Subcutaneous abdominal adipose tissue (tissue), 5 donors: ENCODE data around the gene GPR132.
"Not testable (repeated sequence)": the region's sequence is repeated elsewhere in the genome, so short reads cannot be mapped to it uniquely, and the experiment has no call there.

Experiments
- H3K27ac ChIP-seq: one replicate; pipeline ENCODE4 v1.7.0; 2013; ENCODE audit warnings: low read depth, mild to moderate bottlenecking, inconsistent platforms, low read length, moderate library complexity
- H3K27me3 ChIP-seq, 5 donors: one replicate each; pipeline ENCODE4 v1.7.0; 2013; ENCODE audit warnings: low read length in 5 of 5, inconsistent platforms in 1 of 5; ENCODE audit not compliant: control insufficient read depth in 5 of 5, insufficient read depth in 4 of 5
- H3K36me3 ChIP-seq, 5 donors: one replicate each; pipeline ENCODE4 v1.7.0; 2013; ENCODE audit warnings: low read length in 5 of 5; ENCODE audit not compliant: control insufficient read depth in 5 of 5, insufficient read depth in 5 of 5
- H3K4me1 ChIP-seq, 5 donors: one replicate each; pipeline ENCODE4 v1.7.0; 2013; ENCODE audit warnings: low read length in 5 of 5, mild to moderate bottlenecking in 3 of 5, moderate library complexity in 1 of 5; ENCODE audit not compliant: control insufficient read depth in 5 of 5, insufficient read depth in 5 of 5
- H3K4me3 ChIP-seq, 5 donors: one replicate each; pipeline ENCODE4 v1.7.0; 2013; ENCODE audit warnings: low read length in 5 of 5, low read depth in 1 of 5
- H3K9ac ChIP-seq, 5 donors: one replicate each; pipeline ENCODE4 v1.7.0; 2013; ENCODE audit warnings: low read length in 5 of 5, mild to moderate bottlenecking in 4 of 5, moderate library complexity in 3 of 5
- H3K9me3 ChIP-seq, 5 donors: one replicate each; pipeline ENCODE4 v1.7.0; 2013; ENCODE audit warnings: low read length in 5 of 5; ENCODE audit not compliant: control insufficient read depth in 5 of 5
- donor health status: healthy.
- donor health status: healthy.
- donor health status: healthy.
- donor health status: healthy.
- donor health status: healthy.

The GPR132 gene

DNA sequence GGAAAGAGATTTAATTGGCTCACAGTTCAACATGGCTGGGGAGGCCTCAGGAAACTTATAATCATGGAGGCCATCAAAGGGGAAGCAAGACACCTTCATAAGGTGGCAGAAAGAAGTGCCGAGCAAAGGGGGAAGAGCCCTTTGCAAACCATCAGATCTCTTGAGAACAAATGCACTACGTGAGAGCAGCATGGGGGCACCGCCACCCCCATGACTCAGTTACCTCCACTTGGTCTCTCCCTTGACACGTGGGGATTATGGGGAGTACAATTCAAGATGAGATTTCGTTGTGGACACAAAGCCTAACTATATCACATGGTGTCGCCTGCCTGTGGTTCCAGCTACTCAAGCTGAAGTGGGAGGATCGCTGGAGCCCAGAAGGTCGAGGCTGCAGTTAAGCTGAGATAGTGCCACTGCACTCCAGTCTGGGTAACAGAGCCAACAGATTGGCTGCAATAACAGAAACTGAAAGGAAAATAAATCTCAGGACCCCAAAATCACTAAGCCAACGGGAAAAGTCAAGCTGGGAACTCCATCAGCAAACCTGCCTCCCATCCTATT lies 34.3 kb downstream of the GPR132 start:
- H3K4me1 ChIP-seq, result peaks cover 2 to 8% (median 3%) of the 10 kb centered on the region in 5 donors
- no peaks in the 10 kb centered on the region for H3K9me3 ChIP-seq
- peaks cover 0 to 9% (median 3%) of the 10 kb centered on the region in 5 donors for H3K27me3 ChIP-seq
- no peak overlapping the region for H3K27ac ChIP-seq
- no peaks in the 10 kb centered on the region for H3K36me3 ChIP-seq
- no peak overlapping the region for H3K9ac ChIP-seq
- H3K4me3 ChIP-seq, result no peak overlapping the region

DNA sequence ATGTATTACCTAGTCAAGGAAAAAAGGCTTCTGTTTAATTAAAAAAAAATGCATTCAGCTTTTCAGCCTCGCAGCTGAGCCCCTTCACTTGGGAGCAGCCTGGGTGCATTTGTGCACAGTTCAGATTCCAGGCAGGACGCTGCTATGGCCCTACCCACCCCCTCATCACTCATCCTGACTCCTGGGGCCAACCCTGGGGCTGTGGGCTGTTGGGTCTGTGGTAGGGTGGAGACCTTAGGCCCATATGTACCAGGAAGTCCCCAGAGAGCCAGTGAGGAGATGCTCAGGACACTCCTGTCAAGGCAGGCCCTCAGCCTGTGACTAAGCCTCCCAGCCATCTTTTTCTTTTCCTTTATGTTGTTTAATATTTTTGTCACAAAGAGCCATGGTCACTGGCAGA lies 35.0 kb downstream of the GPR132 start:
- Histone ChIP-seq H3K36me3 (no peaks in the 10 kb centered on the region), H3K4me3 (no peak overlapping the region), H3K9me3 (no peaks in the 10 kb centered on the region), H3K4me1 (peaks cover 2 to 8% (median 3%) of the 10 kb centered on the region in 5 donors), H3K9ac (no peak overlapping the region), H3K27ac (no peak overlapping the region), H3K27me3 (peaks cover 0 to 9% (median 3%) of the 10 kb centered on the region in 5 donors)

DNA sequence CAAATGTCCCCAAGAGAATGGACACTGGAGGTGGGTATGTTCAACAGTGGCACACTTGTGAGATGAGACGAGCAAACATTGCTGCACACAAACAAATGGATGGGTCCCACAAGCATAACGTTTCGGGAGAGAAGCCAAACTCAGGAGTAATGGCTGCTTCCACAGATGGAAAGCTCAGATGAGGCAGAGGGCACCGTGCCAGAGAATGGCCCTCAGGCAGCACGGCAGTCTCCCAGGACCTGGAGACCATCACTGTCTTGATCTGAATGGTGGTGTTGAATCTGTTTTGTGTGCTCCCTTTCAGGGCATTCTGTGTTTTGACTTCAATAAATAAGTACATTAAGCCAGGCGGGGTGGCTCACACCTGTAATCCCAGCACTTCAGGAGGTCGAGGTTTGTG lies 35.8 kb downstream of the GPR132 start:
- H3K9me3 ChIP-seq, result no peaks in the 10 kb centered on the region
- H3K4me3 ChIP-seq, result no peak overlapping the region
- no peaks in the 10 kb centered on the region for H3K36me3 ChIP-seq
- H3K4me1 ChIP-seq, result peaks cover 2 to 8% (median 3%) of the 10 kb centered on the region in 5 donors
- peaks cover 0 to 9% (median 3%) of the 10 kb centered on the region in 5 donors for H3K27me3 ChIP-seq
- H3K27ac ChIP-seq, result no peak overlapping the region
- H3K9ac ChIP-seq, result no peak overlapping the region

DNA sequence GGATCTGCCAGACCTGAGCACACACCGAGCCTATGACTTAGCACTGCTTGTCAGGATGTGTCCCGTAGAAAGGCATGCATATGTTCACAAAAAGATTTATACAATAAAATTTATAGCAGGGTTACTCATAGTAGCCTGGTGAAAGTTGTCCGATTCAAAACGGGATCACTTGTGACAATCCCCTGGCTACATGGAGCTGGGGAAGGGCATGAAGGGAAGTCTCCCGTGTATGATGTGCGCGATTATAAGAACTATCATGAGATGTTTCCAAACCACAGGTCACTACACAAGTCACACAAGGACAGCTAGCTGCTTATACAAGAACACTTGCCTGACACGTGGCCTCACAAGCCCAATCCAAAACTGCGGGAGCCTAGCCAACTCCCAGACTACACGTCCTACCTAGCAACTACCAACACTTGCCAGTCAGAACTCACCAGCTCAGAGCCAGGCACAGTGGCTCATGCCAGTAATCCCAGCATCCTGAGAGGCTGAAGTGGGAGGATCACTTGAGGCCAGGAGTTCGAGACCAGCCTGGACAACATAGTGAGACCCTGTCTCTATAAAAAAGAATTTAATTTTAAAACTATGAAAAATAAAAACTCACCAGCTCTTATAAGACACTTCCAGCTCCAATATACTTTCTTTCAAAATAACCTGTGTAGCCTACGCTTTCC lies 36.8 kb downstream of the GPR132 start:
- Histone ChIP-seq H3K27me3 (peaks cover 0 to under 1% (median 0%) of the 10 kb centered on the region in 5 donors), H3K4me1 (peaks cover 0 to 3% (median 2%) of the 10 kb centered on the region in 5 donors), H3K4me3 (no peak overlapping the region), H3K9ac (no peak overlapping the region), H3K27ac (no peak overlapping the region), H3K36me3 (no peaks in the 10 kb centered on the region), H3K9me3 (no peaks in the 10 kb centered on the region)

DNA sequence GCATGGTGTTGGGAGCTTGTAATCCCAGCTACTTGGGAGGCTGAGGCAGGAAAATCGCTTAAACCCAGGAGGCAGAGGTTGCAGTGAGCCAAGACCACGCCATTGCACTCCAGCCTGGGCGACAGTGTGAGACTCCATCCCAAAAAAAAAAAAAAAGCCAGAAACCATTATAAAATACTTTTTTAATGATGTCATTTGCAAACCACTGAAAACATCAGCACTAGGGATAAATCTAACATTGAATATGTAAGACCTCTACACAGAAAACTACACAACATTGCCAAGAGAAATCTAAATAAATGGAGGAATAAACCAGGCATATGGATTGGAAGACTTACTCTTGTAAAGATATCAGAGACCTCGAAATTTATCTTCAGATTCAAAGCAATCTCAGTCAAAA lies 37.5 kb downstream of the GPR132 start:
- H3K27me3 ChIP-seq, H3K4me1 ChIP-seq, H3K9ac ChIP-seq, H3K27ac ChIP-seq, H3K4me3 ChIP-seq, H3K9me3 ChIP-seq, H3K36me3 ChIP-seq: not testable (repeated sequence)

DNA sequence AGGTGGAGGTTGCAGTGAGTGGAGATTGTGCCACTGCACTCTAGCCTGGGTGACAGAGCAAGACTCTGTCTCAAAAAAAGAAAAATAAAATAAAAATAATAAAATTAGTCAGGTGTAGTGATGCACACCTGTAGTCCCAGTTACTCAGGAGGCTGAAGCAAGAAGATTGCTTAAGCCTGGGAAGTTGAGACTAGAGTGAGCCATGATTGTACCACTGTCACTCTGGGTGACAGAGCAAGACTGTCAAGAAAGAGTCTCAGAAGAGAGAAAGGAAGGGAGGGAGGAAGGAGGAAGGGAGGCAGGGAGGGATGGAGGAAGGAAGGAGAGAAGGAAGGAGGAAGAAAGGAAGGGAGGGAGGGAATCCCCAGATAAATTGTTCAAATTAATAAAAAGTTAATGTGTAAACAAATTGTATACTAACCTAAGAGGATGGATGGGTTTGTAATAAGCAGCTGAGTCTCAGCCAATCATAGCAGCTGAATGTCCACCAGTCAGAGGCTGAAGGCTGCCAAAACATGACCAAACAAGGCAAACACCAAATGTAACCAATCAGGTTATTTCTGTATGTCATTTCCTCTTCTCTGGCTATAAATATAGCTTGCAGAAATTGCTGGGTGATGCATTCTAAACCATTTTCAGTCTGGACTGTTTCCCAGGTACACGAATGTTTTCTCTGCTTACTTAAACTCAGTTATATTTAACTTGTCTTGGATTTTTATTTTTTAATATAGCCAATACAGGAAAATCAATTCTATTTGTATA lies 38.2 kb downstream of the GPR132 start:
- no peaks in the 10 kb centered on the region for H3K36me3 ChIP-seq
- no peak overlapping the region for H3K4me3 ChIP-seq
- no peaks in the 10 kb centered on the region for H3K27me3 ChIP-seq

DNA sequence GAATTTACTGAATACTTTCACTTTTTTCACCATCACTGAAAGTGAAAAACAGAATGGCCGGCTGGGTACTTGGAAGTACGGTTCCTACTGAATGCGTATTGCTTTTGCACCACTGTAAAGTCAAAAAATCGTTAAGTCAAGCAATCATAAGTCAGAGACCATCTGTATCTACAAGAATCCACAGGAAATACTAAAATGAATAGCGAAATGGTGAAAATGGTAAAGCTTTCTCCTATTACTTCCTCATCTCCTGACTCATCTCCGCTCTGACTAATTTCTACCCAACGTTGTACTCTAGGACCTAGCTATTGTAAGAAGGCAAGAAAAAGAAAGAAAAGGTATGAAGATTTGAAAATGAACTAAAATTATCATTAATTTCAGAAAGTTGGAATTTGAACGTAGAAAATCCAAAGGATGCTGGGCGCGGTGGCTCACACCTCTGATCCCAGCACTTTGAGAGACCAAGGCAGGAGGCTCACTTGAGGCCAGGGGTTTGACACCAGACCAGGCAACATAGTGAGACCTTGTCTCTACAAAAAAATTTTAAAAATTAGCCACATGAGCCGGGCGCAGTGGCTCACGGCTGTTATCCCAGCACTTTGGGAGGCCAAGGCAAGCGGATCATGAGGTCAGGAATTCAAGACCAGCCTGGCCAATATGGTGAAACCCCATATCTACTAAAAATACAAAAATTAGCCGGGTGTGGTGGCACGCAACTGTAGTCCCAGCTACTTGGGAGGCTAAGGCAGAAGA lies 39.0 kb downstream of the GPR132 start:
- peaks cover 0 to 11% (median 9%) of the 10 kb centered on the region in 5 donors for H3K4me1 ChIP-seq
- no peak overlapping the region for H3K27ac ChIP-seq
- H3K4me3 ChIP-seq, result no peak overlapping the region

More for the DNA sequence above, 38.2 kb downstream of the GPR132 start:
- Histone ChIP-seq H3K9me3 (no peaks in the 10 kb centered on the region), H3K4me1 (peaks cover 0 to 3% (median 2%) of the 10 kb centered on the region in 5 donors), H3K27ac (no peak overlapping the region), H3K9ac (no peak overlapping the region)

DNA sequence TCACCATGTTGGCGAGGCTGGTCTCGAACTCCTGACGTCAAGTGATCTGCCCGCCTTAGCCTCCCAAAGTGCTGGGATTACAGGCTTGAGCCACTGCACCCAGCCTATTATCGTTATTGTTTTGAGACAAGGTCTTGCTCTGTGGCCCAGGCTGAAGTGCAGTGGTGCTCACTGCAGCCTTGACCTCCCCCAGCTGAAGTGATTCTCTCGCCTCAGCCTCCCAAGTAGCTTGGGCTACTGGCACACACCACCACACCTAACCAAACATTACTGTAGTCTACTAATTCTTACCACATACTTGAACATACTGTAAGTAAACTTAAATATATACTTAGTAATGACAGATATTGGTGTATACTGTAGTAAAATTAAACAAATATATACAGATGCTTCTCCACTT lies 39.8 kb downstream of the GPR132 start:
- Histone ChIP-seq H3K9me3 (no peaks in the 10 kb centered on the region), H3K4me1 (peaks cover 0 to 15% (median 11%) of the 10 kb centered on the region in 5 donors), H3K9ac (no peak overlapping the region), H3K27me3 (no peaks in the 10 kb centered on the region), H3K36me3 (no peaks in the 10 kb centered on the region), H3K27ac (no peak overlapping the region), H3K4me3 (no peak overlapping the region)

More for the DNA sequence above, 39.0 kb downstream of the GPR132 start:
- no peaks in the 10 kb centered on the region for H3K9me3 ChIP-seq
- H3K27me3 ChIP-seq, result no peaks in the 10 kb centered on the region
- H3K36me3 ChIP-seq, result no peaks in the 10 kb centered on the region
- no peak overlapping the region for H3K9ac ChIP-seq

DNA sequence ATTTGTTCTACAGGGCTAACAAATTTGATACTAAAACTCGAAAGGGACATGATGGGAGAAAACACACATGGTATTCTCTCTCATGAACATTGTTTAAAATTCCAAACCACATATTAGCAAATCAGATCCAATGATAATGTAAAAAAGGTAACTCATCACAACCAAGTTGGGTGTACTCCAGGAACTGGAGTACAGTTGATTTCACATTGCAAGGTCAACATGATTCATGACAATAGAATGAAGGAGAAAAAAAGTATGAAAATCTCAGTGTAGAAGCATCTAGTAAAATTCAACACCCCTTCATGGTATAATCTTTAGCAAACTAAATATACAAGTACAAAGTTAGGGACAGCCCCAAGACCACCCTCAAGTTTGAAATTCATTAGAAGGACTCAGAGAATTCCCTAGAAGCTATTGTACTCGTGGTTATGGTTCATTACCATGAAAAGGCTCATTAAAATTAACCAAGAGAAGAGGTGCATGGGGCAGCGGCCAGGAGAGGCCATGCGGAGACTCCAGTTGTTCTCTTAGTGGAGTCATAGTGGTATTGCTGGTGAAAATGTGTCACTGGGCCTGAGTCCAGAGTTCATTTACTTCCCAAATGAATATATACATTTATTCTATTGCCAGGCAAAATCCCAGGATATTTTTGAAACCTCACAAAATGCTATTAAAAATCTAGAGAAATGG lies 41.3 kb downstream of the GPR132 start:
- Histone ChIP-seq H3K9me3 (no peaks in the 10 kb centered on the region), H3K36me3 (no peaks in the 10 kb centered on the region), H3K27ac (no peak overlapping the region), H3K9ac (no peak overlapping the region), H3K4me3 (no peak overlapping the region), H3K27me3 (no peaks in the 10 kb centered on the region), H3K4me1 (peaks cover 2 to 30% (median 21%) of the 10 kb centered on the region in 5 donors)
